Stimulated activated CD4-positive, alpha-beta T cell treated with anti-CD3 and anti-CD28 coated beads, Interleukin-4, amount 100 ng/mL, for 48 hours (primary cell): Measurements from ENCODE around the gene ZNF213.

Experiments
- DNase-seq, 2 donors: peaks; one replicate each; pipeline ENCODE4 v3.0.0-alpha.2; 2020; ENCODE audit warnings: low read depth in 2 of 2

Gene ZNF213

GRCh38 chr16:3190949-3191353, 56.1 kb downstream of the ZNF213 start:
- no peak for DNase-seq
